ENCODE results near the gene AMN. TPM values are rescaled to one million over a fixed set of nuclear protein-coding genes. Genes with fewer than 3 reads are reported as not detected.

AMN gene
- total and polyA plus RNA-seq, 7 donors, result 42.0 to 78.1 (median 43.0) TPM; not detected in 4

DNA sequence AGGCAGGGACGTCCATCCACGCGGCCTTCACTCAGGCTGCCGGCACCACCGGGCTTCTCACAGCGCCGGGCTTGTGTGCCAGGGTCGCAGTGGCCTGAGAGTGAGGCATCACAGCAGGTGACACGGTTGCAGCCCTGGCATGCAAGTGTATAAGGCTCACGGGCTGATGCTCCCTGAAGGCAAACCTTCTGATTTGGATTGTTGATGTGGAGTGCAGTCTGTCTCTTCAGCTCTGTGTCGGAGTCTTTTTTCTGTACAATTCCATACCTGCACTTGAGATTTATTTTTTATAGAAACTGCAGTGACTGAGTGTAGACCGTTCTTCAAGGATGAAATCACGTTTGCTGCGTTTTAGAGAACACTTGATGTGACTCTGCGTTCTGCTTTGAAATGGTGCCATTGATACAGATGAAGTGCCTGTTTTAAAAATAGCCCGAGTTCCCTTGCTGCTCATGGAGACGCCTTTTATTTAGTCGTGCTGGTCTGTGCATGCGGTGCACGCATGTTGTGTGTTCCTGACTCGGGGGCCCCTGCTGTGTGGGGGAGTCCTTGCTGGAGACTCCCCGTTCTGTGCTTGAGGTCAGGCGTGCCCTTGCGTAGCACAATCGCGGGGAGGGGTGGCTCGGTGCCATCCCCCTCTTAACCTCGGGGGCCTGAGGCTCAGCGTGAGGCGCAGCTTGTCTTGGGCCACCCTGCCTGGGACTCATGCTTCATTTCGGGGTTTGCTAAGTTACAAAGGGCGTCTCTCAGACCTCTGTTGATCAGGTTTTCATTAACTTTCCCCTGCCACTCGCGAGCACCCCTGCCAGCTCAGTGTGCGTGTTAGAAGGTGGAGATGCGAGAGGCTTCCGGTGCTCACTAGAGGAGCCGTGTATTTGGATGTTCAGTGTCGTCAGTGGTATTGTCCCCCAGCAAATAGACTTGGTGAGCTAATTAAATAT, 21.6 kb upstream of the AMN start:
- intact Hi-C loops (cut with DNase I), result no loop called here
- no peaks in the 10 kb centered on the region for H3K9me3 ChIP-seq
- DNase-seq, result no peak
- 70 to 90% methylated on average over 39 of the region's 39 CpGs for WGBS, 2 donors
- H3K36me3 ChIP-seq, result peaks cover 0 to 47% (median 9%) of the 10 kb centered on the region in 4 donors
- H3K4me1 ChIP-seq, result no peaks in the 10 kb centered on the region
- H3K4me3 ChIP-seq, result no peak overlapping the region
- TF ChIP-seq POLR2AphosphoS5 (IDR thresholded peaks at IDR 0.05) (no peak), POLR2A (IDR thresholded peaks at IDR 0.05) (no peak), EP300 (IDR thresholded peaks at IDR 0.05) (no peak)
- TF ChIP-seq, protein P1, sequence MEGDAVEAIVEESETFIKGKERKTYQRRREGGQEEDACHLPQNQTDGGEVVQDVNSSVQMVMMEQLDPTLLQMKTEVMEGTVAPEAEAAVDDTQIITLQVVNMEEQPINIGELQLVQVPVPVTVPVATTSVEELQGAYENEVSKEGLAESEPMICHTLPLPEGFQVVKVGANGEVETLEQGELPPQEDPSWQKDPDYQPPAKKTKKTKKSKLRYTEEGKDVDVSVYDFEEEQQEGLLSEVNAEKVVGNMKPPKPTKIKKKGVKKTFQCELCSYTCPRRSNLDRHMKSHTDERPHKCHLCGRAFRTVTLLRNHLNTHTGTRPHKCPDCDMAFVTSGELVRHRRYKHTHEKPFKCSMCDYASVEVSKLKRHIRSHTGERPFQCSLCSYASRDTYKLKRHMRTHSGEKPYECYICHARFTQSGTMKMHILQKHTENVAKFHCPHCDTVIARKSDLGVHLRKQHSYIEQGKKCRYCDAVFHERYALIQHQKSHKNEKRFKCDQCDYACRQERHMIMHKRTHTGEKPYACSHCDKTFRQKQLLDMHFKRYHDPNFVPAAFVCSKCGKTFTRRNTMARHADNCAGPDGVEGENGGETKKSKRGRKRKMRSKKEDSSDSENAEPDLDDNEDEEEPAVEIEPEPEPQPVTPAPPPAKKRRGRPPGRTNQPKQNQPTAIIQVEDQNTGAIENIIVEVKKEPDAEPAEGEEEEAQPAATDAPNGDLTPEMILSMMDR (IDR thresholded peaks at IDR 0.05), result no peak
- no peaks in the 10 kb centered on the region for H3K27me3 ChIP-seq
- H3K27ac ChIP-seq, result no peak overlapping the region

DNA sequence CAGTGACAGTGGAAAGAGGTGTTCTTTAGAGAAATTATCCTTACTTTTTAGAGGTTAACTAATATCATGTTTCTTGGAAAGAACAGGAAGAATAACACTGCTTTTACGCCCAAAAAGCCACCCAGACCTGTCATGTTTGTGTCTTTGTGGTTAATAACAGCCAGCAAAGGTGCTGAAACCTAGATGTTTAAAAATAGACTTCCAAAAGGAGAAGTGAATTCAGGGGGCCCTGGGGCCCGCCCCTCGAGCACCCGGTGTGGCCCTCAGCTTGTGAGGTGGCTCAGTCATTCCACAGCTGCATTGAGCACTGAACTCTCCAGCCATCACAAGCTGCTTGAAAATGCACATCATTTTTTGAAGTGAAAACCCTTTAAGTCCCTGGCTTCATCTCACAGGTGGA, 20.8 kb upstream of the AMN start:
- Histone ChIP-seq H3K9me3 (no peaks in the 10 kb centered on the region), H3K27ac (no peak overlapping the region), H3K4me1 (no peaks in the 10 kb centered on the region), H3K36me3 (peaks cover 0 to 53% (median 9%) of the 10 kb centered on the region in 4 donors), H3K27me3 (no peaks in the 10 kb centered on the region), H3K4me3 (no peak overlapping the region)
- TF ChIP-seq POLR2A (IDR thresholded peaks at IDR 0.05), result no peak
- TF ChIP-seq, protein P1 (IDR thresholded peaks at IDR 0.05), result no peak
- no peak for TF ChIP-seq EP300 (IDR thresholded peaks at IDR 0.05)
- TF ChIP-seq POLR2AphosphoS5 (IDR thresholded peaks at IDR 0.05), result no peak
- DNase-seq, result no peak
- WGBS, 2 donors, result 55 to 84% methylated on average over 4 of the region's 4 CpGs
- intact Hi-C loops (cut with DNase I), result no loop called here

DNA sequence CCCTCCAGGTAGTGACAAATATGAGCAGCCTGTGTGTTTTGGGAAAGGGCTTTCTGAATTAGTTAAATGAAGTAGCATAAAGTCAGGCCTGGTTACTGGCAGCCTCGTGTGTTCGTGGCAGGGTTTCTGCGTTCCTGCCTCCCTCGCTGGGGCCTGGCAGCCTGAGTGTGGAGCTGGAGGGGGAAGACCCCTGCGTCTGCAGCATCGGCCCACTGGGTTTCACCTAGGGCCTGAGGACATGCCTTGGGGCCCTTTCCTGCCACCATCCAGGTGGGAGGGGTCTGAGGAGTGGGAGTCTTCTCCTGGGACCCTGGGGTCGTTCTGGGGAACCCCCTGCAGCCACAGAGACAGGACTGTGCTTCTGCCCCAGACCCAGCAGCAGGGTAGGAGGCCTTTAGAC, 20.4 kb upstream of the AMN start:
- H3K4me1 ChIP-seq, result no peaks in the 10 kb centered on the region
- no peak for DNase-seq
- WGBS, 2 donors, result 69 to 92% methylated on average over 7 of the region's 7 CpGs
- H3K36me3 ChIP-seq, result peaks cover 0 to 58% (median 9%) of the 10 kb centered on the region in 4 donors
- no peak overlapping the region for H3K27ac ChIP-seq
- TF ChIP-seq EP300 (IDR thresholded peaks at IDR 0.05) (no peak), POLR2A (IDR thresholded peaks at IDR 0.05) (no peak), POLR2AphosphoS5 (IDR thresholded peaks at IDR 0.05) (no peak)
- TF ChIP-seq, protein P1 (IDR thresholded peaks at IDR 0.05), result no peak
- H3K4me3 ChIP-seq, result no peak overlapping the region
- intact Hi-C loops (cut with DNase I), result no loop called here
- H3K9me3 ChIP-seq, result no peaks in the 10 kb centered on the region
- no peaks in the 10 kb centered on the region for H3K27me3 ChIP-seq

DNA sequence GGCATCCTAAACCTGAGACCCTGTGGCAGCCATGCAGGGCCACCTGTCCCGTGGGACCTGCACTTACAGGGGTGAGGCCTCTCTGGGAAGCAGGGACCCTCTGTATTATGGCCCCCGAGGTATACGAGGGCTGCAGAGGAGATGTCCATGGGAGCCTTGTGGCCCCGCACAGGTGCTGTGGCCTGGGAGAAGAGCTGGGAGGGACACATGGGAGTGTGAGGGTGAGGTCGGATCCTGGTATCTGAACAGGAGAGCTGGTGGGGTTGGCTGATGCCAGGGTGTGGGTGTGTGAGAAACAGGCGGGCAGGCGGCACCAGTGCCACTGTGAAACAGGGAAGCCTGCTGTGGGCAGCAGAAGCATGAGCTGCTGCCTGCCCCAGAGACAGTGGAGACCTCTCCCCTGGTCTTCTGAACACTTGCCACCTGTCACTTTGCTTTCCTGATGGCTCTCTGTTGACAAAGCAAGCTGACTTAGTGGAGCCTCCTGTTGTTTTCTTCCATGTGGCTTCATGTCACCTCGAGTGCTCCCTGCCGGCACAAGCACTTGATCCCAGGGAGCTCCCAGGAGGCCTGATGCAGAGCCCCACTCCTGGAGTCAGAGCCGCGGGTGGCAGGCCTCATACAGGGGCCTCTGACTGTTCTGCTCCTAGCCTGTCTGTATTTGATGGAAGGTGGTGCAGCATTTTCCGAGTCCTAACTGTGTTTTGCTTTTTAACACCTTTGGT, 19.8 kb upstream of the AMN start:
- 91 to 94% methylated on average over 12 of the region's 12 CpGs for WGBS, 2 donors
- Histone ChIP-seq H3K9me3 (no peaks in the 10 kb centered on the region), H3K4me1 (no peaks in the 10 kb centered on the region), H3K27ac (no peak overlapping the region), H3K4me3 (no peak overlapping the region), H3K36me3 (peaks cover 0 to 57% (median 9%) of the 10 kb centered on the region in 4 donors), H3K27me3 (no peaks in the 10 kb centered on the region)
- intact Hi-C loops (cut with DNase I), result no loop called here
- TF ChIP-seq, protein P1 (IDR thresholded peaks at IDR 0.05), result no peak
- TF ChIP-seq POLR2AphosphoS5 (IDR thresholded peaks at IDR 0.05) (no peak), POLR2A (IDR thresholded peaks at IDR 0.05) (no peak), EP300 (IDR thresholded peaks at IDR 0.05) (no peak)
- no peak for DNase-seq
